ENCODE measurements around the gene CACNB4. TPM values are rescaled to one million over a fixed set of nuclear protein-coding genes. Genes with fewer than 3 reads are reported as not detected.

CACNB4 gene
- total RNA-seq, 1 experiment from 2014 or later = not detected

DNA sequence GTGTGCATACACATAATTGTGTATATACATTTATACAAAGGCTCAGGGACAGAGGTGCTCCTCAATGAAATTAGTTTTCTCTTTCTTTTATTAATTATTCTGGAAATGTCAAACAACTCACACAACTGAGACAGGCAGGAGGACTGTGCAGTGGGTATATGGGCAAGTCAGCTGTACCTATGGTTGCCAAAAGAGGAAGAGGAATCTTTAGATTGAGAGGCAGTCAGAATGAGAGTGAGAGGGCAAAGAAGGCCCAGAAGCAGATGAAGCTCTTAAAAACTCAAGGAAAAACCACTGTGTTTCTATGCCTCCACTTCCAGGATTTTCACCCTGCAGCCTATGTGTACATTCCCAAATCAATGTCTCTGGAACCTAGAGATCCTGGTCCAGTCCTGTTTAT, 79.1 kb downstream of the CACNB4 start:
- Histone ChIP-seq H3K9ac (ENCODE audit: low read length) (no peak overlapping the region), H2AFZ (ENCODE audit: low read length) (no peak overlapping the region), H4K20me1 (ENCODE audit: low read length) (no peaks in the 10 kb centered on the region), H3K4me2 (ENCODE audit: low read length) (no peak overlapping the region), H3K9me2 (replicated peaks; ENCODE audit: low read length) (no peaks in the 10 kb centered on the region), H3K27ac (ENCODE audit: low read length) (no peak overlapping the region), H3K79me2 (ENCODE audit: low read length) (no peaks in the 10 kb centered on the region), H3K4me1 (ENCODE audit: insufficient read depth, low read length) (no peaks in the 10 kb centered on the region), H3K9me3 (ENCODE audit: low read length) (no peaks in the 10 kb centered on the region), H3K27me3 (ENCODE audit: low read length) (peaks cover 55% of the 10 kb centered on the region; the same call in 1 of the 2 replicates), H3K4me3 (ENCODE audit: low read length) (no peak overlapping the region), H3F3A (ENCODE audit: low read length, unreplicated experiment) (no peaks in the 10 kb centered on the region), H3K36me3 (ENCODE audit: low read depth, low read length) (no peaks in the 10 kb centered on the region)
- no TSS peak for BruUV-seq (replicated peaks)
- DNase-seq = no peak
- intact Hi-C loops (cut with micrococcal nuclease) = no loop called here
- POLR2A ChIA-PET (ENCODE audit: unreplicated experiment) = no interaction called here
- TF ChIP-seq EZH2 (IDR thresholded peaks at IDR 0.05; ENCODE audit: low read length, unreplicated experiment) = no peak
- TF ChIP-seq, protein P1, sequence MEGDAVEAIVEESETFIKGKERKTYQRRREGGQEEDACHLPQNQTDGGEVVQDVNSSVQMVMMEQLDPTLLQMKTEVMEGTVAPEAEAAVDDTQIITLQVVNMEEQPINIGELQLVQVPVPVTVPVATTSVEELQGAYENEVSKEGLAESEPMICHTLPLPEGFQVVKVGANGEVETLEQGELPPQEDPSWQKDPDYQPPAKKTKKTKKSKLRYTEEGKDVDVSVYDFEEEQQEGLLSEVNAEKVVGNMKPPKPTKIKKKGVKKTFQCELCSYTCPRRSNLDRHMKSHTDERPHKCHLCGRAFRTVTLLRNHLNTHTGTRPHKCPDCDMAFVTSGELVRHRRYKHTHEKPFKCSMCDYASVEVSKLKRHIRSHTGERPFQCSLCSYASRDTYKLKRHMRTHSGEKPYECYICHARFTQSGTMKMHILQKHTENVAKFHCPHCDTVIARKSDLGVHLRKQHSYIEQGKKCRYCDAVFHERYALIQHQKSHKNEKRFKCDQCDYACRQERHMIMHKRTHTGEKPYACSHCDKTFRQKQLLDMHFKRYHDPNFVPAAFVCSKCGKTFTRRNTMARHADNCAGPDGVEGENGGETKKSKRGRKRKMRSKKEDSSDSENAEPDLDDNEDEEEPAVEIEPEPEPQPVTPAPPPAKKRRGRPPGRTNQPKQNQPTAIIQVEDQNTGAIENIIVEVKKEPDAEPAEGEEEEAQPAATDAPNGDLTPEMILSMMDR (conservative IDR thresholded peaks at IDR 0.05; ENCODE audit: low read depth, low read length) = no peak
- no peak for TF ChIP-seq EZH2phosphoT487 (IDR thresholded peaks at IDR 0.05; ENCODE audit: borderline replicate concordance, low read length)
- no peak for ATAC-seq
- CTCF ChIA-PET = no interaction called here

DNA sequence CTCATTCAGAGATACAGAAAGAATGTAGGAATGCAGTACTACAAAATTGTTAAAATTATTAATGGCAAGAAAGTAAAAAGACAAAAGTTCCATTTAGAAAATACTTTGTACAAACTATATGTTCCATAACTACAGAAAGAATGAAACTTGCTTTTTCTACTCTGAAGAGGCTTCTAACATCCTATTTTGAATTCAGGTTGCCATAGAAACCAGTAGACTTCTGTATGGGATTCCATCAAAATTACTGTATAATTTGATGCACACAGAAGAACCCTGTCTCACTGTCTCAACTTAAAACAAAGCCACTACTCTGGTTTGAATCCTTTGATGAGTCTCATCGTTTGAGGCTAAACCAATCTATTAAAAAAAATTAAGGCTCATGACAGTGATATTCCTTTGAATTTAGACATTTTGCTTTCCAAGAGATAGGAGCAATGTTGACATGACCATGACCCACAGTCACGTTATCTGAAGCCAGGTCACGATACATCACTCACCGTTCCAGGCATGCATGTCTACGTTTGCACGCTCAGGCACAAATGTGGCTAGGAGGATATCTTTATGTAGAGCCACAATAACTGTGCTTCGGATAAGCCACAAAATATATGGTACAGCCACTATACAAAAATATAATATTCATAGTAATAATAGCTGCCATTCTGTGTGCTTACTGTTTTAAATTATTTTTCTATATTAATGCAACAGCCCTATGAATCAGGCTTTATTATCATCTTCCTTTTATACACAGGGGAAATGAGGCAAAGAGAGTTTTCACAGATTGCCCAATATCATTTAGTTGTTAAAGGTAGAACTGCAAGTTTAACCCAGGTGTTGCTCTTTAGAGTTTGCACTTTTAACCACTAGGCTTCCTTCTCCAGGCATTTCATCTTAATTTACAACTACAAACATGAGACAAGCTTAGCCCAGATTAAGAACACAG, 82.4 kb downstream of the CACNB4 start:
- intact Hi-C loops (cut with micrococcal nuclease) = no loop called here
- H3K9me3 ChIP-seq (ENCODE audit: low read length) = no peaks in the 10 kb centered on the region

More for the DNA sequence above, 82.4 kb downstream of the CACNB4 start:
- DNase-seq (no peak), ATAC-seq (no peak)
- ChIA-PET POLR2A (ENCODE audit: unreplicated experiment) (no interaction called here), CTCF (no interaction called here)
- no peak overlapping the region for H3K4me3 ChIP-seq (ENCODE audit: low read length)
- no TSS peak for BruUV-seq (replicated peaks)
- no peak overlapping the region for H2AFZ ChIP-seq (ENCODE audit: low read length)
- H3K9ac ChIP-seq (ENCODE audit: low read length) = no peak overlapping the region
- no peak overlapping the region for H3K27ac ChIP-seq (ENCODE audit: low read length)
- H3K27me3 ChIP-seq (ENCODE audit: low read length) = peaks cover 37% of the 10 kb centered on the region
- no peaks in the 10 kb centered on the region for H3F3A ChIP-seq (ENCODE audit: low read length, unreplicated experiment)
- H4K20me1 ChIP-seq (ENCODE audit: low read length) = no peaks in the 10 kb centered on the region
- TF ChIP-seq, protein P1 (conservative IDR thresholded peaks at IDR 0.05; ENCODE audit: low read depth, low read length) = no peak
- TF ChIP-seq EZH2 (IDR thresholded peaks at IDR 0.05; ENCODE audit: low read length, unreplicated experiment) (no peak), EZH2phosphoT487 (IDR thresholded peaks at IDR 0.05; ENCODE audit: borderline replicate concordance, low read length) (no peak)
- no peaks in the 10 kb centered on the region for H3K79me2 ChIP-seq (ENCODE audit: low read length)
- H3K9me2 ChIP-seq (replicated peaks; ENCODE audit: low read length) = no peaks in the 10 kb centered on the region
- no peak overlapping the region for H3K4me2 ChIP-seq (ENCODE audit: low read length)
- H3K4me1 ChIP-seq (ENCODE audit: insufficient read depth, low read length) = no peaks in the 10 kb centered on the region
- H3K36me3 ChIP-seq (ENCODE audit: low read depth, low read length) = no peaks in the 10 kb centered on the region

Data from PC-3 (cell line).